Neural progenitor cell (in vitro differentiated cells): ENCODE data around the gene SFT2D3.

Experiments used
- CTCF ChIP-seq: fragments of 200-600 bp; sonication (generic); IDR thresholded peaks from 2 replicates; pipeline ENCODE4 v1.5.1; 2017; ENCODE audit warnings: antibody characterized with exemption, mild to moderate bottlenecking
- EZH2 ChIP-seq: fragments of 200-600 bp; sonication (generic); IDR thresholded peaks from 2 replicates; pipeline ENCODE4 v1.6.1; 2017; ENCODE audit warnings: antibody characterized with exemption, mild to moderate bottlenecking, moderate library complexity
- EZH2phosphoT487 ChIP-seq: fragments of 200-600 bp; sonication (generic); IDR thresholded peaks from 2 replicates; pipeline ENCODE4 v1.6.1; 2017; ENCODE audit warnings: antibody characterized with exemption

GRCh38 chr2:127698553-127699355 is 2.5 kb upstream of the SFT2D3 start:
- TF ChIP-seq CTCF (no peak), EZH2 (no peak), EZH2phosphoT487 (no peak)
